ENCODE measurements around the gene WDR35. TPM values are rescaled to one million over a fixed set of nuclear protein-coding genes. Genes with fewer than 3 reads are reported as not detected.

Gene WDR35
- total and polyA plus RNA-seq, 2 donors (not counting 3 experiments of a cell fraction or from before 2014, with no cell fraction given) = 3.6 to 8.0 TPM

DNA sequence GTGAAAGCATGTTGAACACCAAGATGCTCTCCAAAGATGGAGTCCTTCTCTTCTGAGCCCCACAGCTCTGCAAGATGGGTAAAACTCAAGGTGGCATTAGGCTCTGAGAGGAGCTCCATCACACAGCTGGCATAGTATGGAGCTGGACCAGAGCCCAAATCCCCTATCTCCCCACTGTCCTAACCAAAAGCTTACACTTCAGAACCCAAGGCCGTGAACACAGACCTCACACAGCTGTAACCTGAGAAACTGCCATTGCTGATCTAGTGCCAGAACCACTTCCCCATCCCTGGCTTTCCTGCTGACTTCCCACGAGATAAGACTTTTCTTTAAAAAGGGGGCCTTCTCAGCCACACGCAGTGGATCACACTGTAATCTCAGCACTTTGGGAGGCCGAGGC is 113.2 kb downstream of the WDR35 start:
- Histone ChIP-seq H3K9me1 (replicated peaks; ENCODE audit: control insufficient read depth, extremely low read depth, insufficient read depth, low read length) (no peaks in the 10 kb centered on the region), H3K4me2 (ENCODE audit: insufficient read depth, low read length) (no peak overlapping the region), H3K9me3 (replicated peaks; ENCODE audit: control insufficient read depth, insufficient read depth, low read length) (no peaks in the 10 kb centered on the region), H4K20me1 (replicated peaks; ENCODE audit: control insufficient read depth, extremely low read depth, insufficient read depth, low read length) (no peaks in the 10 kb centered on the region), H3K9ac (replicated peaks; ENCODE audit: extremely low read depth, insufficient read depth, low read length) (no peak overlapping the region), H3K4me1 (ENCODE audit: control insufficient read depth, extremely low read depth, insufficient read depth, low read length) (no peaks in the 10 kb centered on the region), H2AFZ (ENCODE audit: low read depth, low read length) (no peak overlapping the region), H3K36me3 (ENCODE audit: control insufficient read depth in 2 of 2, extremely low read depth in 1 of 2, insufficient read depth in 2 of 2, low read length in 2 of 2) (no peaks in the 10 kb centered on the region), H3K27me3 (ENCODE audit: control insufficient read depth in 2 of 2, insufficient read depth in 2 of 2, low read length in 2 of 2) (no peaks in the 10 kb centered on the region), H3K79me2 (ENCODE audit: control insufficient read depth, insufficient read depth, low read length) (no peaks in the 10 kb centered on the region), H3K4me3 (replicated peaks in 1 of 3; ENCODE audit: insufficient read depth in 1 of 3, low read depth in 1 of 3, low read length in 3 of 3) (no peak overlapping the region), H3K27ac (ENCODE audit: insufficient read depth, low read depth, low read length) (no peak overlapping the region)
- FAIRE-seq (no peak), DNase-seq (ENCODE audit: low read depth, low spot score) (no peak)
- intact Hi-C loops (cut with micrococcal nuclease) = no loop called here
- CTCF ChIA-PET = no interaction called here
- BruUV-seq (replicated peaks) = no TSS peak
- dilution Hi-C loops (cut with MboI; ENCODE audit: extremely low pct_ligation_motif_present, low sequenced_read_pairs) = no loop called here
- POLR2A ChIA-PET = no interaction called here
- TF ChIP-seq MYC (IDR thresholded peaks at IDR 0.05; ENCODE audit: low read depth, low read length) (no peak), POLR2AphosphoS5 (IDR thresholded peaks at IDR 0.05; ENCODE audit: insufficient read depth, low read depth, low read length) (no peak), POLR2A (IDR thresholded peaks at IDR 0.05; ENCODE audit: low read depth, low read length) (no peak)
- TF ChIP-seq, protein P1, sequence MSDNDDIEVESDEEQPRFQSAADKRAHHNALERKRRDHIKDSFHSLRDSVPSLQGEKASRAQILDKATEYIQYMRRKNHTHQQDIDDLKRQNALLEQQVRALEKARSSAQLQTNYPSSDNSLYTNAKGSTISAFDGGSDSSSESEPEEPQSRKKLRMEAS (IDR thresholded peaks at IDR 0.05; ENCODE audit: insufficient read depth, insufficient read length) = no peak

DNA sequence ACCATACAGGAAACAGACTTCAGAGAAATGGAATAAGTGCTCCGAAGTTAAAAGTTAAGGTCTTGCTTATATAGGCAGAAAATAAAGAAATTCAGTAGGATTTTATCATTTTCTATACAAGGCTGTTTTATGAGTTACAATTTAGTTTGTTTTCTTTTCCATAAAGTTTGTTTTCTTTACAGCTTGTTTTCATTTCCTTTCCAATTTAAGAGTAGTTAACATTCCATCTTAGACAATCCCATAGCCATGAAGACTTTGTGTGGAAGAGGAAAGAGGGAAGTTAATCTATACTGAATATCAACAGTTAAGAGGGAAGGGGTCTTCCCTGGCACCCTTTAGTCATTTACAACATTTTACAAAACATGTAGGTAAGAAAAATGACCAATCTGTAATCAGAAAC is 114.6 kb downstream of the WDR35 start:
- H3K27ac ChIP-seq (ENCODE audit: insufficient read depth, low read depth, low read length) = no peak overlapping the region
- H4K20me1 ChIP-seq (replicated peaks; ENCODE audit: control insufficient read depth, extremely low read depth, insufficient read depth, low read length) = no peaks in the 10 kb centered on the region
- no peaks in the 10 kb centered on the region for H3K36me3 ChIP-seq (ENCODE audit: control insufficient read depth in 2 of 2, extremely low read depth in 1 of 2, insufficient read depth in 2 of 2, low read length in 2 of 2)
- no peaks in the 10 kb centered on the region for H3K79me2 ChIP-seq (ENCODE audit: control insufficient read depth, insufficient read depth, low read length)
- no peaks in the 10 kb centered on the region for H3K9me3 ChIP-seq (replicated peaks; ENCODE audit: control insufficient read depth, insufficient read depth, low read length)
- DNase-seq (ENCODE audit: low read depth, low spot score) (no peak), FAIRE-seq (no peak)
- ChIA-PET POLR2A (no interaction called here), CTCF (interaction anchor here (0.9 kb wide), 1 partner anchor 14 kb away, joined by 4 read pairs; no protein-coding TSS in a partner anchor)
- H2AFZ ChIP-seq (ENCODE audit: low read depth, low read length) = no peak overlapping the region
- no peak overlapping the region for H3K9ac ChIP-seq (replicated peaks; ENCODE audit: extremely low read depth, insufficient read depth, low read length)
- H3K4me3 ChIP-seq (replicated peaks in 1 of 3; ENCODE audit: insufficient read depth in 1 of 3, low read depth in 1 of 3, low read length in 3 of 3) = no peak overlapping the region
- TF ChIP-seq, protein P1 (IDR thresholded peaks at IDR 0.05; ENCODE audit: insufficient read depth, insufficient read length) = no peak
- TF ChIP-seq, protein P2, sequence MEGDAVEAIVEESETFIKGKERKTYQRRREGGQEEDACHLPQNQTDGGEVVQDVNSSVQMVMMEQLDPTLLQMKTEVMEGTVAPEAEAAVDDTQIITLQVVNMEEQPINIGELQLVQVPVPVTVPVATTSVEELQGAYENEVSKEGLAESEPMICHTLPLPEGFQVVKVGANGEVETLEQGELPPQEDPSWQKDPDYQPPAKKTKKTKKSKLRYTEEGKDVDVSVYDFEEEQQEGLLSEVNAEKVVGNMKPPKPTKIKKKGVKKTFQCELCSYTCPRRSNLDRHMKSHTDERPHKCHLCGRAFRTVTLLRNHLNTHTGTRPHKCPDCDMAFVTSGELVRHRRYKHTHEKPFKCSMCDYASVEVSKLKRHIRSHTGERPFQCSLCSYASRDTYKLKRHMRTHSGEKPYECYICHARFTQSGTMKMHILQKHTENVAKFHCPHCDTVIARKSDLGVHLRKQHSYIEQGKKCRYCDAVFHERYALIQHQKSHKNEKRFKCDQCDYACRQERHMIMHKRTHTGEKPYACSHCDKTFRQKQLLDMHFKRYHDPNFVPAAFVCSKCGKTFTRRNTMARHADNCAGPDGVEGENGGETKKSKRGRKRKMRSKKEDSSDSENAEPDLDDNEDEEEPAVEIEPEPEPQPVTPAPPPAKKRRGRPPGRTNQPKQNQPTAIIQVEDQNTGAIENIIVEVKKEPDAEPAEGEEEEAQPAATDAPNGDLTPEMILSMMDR (IDR thresholded peaks at IDR 0.05; ENCODE audit: extremely low read depth in 1 of 2, insufficient read depth in 1 of 2, low read depth in 1 of 2, low read length in 2 of 2) = no peak
- TF ChIP-seq MYC (IDR thresholded peaks at IDR 0.05; ENCODE audit: low read depth, low read length) (no peak), EZH2 (IDR thresholded peaks at IDR 0.05; ENCODE audit: borderline replicate concordance, low read depth, low read length, severe bottlenecking) (no peak), POLR2AphosphoS5 (IDR thresholded peaks at IDR 0.05; ENCODE audit: insufficient read depth, low read depth, low read length) (no peak), GATA2 (IDR thresholded peaks at IDR 0.05; ENCODE audit: insufficient read depth, insufficient read length, low read depth, low read length) (no peak)
- dilution Hi-C loops (cut with MboI; ENCODE audit: extremely low pct_ligation_motif_present, low sequenced_read_pairs) = no loop called here
- intact Hi-C loops (cut with micrococcal nuclease) = no loop called here
- no peaks in the 10 kb centered on the region for H3K27me3 ChIP-seq (ENCODE audit: control insufficient read depth in 2 of 2, insufficient read depth in 2 of 2, low read length in 2 of 2)
- no peaks in the 10 kb centered on the region for H3K9me1 ChIP-seq (replicated peaks; ENCODE audit: control insufficient read depth, extremely low read depth, insufficient read depth, low read length)
- no peak overlapping the region for H3K4me2 ChIP-seq (ENCODE audit: insufficient read depth, low read length)
- no peaks in the 10 kb centered on the region for H3K4me1 ChIP-seq (ENCODE audit: control insufficient read depth, extremely low read depth, insufficient read depth, low read length)
- BruUV-seq (replicated peaks) = no TSS peak
